ENCODE measurements around the gene IDI2. TPM values are rescaled to one million over a fixed set of nuclear protein-coding genes. Genes with fewer than 3 reads are reported as not detected.

IDI2 gene
- total RNA-seq, 4 donors from 2014 or later = not detected

DNA sequence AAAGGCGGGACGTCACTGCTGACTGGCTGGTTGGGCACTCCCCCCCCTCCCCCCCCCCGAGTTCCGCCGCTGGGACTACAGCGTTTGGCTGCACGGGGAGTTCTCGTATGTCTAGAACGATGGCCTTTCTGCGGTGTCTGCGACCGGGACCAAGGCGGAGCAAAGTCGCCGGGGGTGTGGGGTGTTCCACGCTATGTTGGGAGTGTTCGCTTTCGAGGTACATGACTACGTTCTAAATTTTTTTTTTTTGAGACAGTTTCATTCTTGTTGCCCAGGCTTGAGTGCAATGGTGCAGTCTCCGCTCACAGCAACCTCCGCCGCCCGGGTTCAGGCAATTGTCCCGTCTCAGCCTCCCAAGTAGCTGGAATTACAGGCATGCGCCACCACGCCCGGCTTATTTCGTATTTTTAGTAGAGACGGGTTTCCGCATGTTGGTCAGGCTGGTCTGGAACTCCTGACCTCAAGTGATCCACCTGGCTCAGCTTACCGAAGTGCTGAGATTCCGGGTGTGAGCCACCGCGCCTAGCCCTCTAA lies 23.8 kb upstream of the IDI2 start:
- H3K9me3 ChIP-seq = no peaks in the 10 kb centered on the region
- no peak for DNase-seq
- TF ChIP-seq POLR2A (IDR thresholded peaks at IDR 0.05) = no peak
- TF ChIP-seq, protein P1, sequence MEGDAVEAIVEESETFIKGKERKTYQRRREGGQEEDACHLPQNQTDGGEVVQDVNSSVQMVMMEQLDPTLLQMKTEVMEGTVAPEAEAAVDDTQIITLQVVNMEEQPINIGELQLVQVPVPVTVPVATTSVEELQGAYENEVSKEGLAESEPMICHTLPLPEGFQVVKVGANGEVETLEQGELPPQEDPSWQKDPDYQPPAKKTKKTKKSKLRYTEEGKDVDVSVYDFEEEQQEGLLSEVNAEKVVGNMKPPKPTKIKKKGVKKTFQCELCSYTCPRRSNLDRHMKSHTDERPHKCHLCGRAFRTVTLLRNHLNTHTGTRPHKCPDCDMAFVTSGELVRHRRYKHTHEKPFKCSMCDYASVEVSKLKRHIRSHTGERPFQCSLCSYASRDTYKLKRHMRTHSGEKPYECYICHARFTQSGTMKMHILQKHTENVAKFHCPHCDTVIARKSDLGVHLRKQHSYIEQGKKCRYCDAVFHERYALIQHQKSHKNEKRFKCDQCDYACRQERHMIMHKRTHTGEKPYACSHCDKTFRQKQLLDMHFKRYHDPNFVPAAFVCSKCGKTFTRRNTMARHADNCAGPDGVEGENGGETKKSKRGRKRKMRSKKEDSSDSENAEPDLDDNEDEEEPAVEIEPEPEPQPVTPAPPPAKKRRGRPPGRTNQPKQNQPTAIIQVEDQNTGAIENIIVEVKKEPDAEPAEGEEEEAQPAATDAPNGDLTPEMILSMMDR (IDR thresholded peaks at IDR 0.05) = no peak
- peak overlapping the region; percentile 98 to 100 (median 98) for H3K27ac ChIP-seq
- peaks cover 0 to 24% (median 0%) of the 10 kb centered on the region in 3 donors for H3K36me3 ChIP-seq
- peaks cover 0 to 31% (median 7%) of the 10 kb centered on the region in 4 donors for H3K4me1 ChIP-seq
- H3K27me3 ChIP-seq = no peaks in the 10 kb centered on the region
- peak overlapping the region; percentile 73 to 95 (median 83) for H3K4me3 ChIP-seq

DNA sequence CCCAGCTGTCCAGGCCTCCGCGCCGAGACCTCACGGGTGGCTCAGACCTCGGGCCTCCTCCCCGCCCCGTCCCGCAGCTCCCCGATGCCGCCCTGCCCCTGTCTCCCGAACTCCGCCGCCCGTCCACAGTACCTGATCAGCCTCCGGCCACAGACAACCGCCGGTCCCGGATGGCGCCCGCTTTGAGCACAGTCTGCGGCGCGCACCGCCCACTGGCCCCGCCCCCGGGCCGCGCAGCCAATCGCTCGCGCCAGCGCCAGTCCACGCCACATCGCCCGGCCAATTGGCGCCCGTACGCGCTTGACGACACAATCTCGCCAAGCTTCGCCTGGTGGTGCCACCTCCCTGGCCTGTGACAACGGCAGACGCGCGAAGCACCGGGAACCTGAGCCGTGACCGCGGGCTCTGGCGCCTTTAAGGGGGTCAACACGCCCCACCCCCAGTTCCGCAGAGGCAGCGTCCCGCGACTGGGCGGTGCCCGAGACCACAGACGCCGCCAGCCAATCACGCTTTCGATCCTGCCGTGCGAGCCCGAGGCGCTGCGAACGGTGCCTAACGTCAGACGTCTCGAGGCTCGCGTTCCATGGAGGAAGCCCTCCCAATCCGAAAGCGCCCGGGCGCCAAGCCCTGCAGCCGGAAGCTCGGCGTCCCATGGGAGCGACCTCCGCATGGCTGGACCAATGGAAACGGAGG lies 23.2 kb upstream of the IDI2 start, which contains the start of gene IDI1:
IDI1 (minus strand) TSS at position 388 of the 693 bp plus-strand sequence; CDS start at position 272, 116 bp downstream.
- TF ChIP-seq POLR2A (IDR thresholded peaks at IDR 0.05) = peak; percentile 97
- TF ChIP-seq, protein P1 (IDR thresholded peaks at IDR 0.05) = no peak
- Histone ChIP-seq H3K36me3 (peaks cover 0 to 24% (median 0%) of the 10 kb centered on the region in 3 donors), H3K27ac (peak within 1 kb of the TSS; percentile 98 to 100 (median 98)), H3K9me3 (no peaks in the 10 kb centered on the region), H3K4me1 (peaks cover 0 to 29% (median 7%) of the 10 kb centered on the region in 4 donors), H3K4me3 (peak within 1 kb of the TSS; percentile 73 to 95 (median 83)), H3K27me3 (no peaks in the 10 kb centered on the region)
- peak; percentile 96 to 99 (median 98) for DNase-seq

DNA sequence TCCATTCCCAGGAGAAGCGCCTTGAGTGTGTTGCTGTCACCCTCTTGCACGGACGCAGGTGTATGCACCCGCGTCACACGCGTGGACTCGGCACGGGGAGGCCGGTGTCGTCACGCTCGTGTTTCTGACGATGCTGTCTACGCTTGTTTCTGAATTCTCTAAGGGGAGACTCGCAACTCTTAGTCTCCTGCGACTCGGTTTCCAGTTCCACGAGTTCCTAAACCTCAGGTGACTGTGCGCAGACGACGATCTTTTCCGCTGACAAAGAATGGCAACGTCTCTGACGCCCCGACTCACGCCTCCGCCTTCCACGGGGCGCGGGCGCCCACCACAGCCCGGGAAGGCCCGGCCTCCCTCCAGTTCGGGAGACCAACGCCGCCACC lies 22.7 kb upstream of the IDI2 start:
- H3K27ac ChIP-seq = peak overlapping the region; percentile 98 to 100 (median 98)
- no peak for TF ChIP-seq POLR2A (IDR thresholded peaks at IDR 0.05)
- TF ChIP-seq, protein P1 (IDR thresholded peaks at IDR 0.05) = no peak
- DNase-seq = peak in 2 of 3 donors; percentile 62 to 75
- peak overlapping the region; percentile 73 to 95 (median 83) for H3K4me3 ChIP-seq
- H3K9me3 ChIP-seq = no peaks in the 10 kb centered on the region
- peaks cover 0 to 25% (median 7%) of the 10 kb centered on the region in 4 donors for H3K4me1 ChIP-seq
- H3K36me3 ChIP-seq = peaks cover 0 to 23% (median 0%) of the 10 kb centered on the region in 3 donors
- H3K27me3 ChIP-seq = no peaks in the 10 kb centered on the region

DNA sequence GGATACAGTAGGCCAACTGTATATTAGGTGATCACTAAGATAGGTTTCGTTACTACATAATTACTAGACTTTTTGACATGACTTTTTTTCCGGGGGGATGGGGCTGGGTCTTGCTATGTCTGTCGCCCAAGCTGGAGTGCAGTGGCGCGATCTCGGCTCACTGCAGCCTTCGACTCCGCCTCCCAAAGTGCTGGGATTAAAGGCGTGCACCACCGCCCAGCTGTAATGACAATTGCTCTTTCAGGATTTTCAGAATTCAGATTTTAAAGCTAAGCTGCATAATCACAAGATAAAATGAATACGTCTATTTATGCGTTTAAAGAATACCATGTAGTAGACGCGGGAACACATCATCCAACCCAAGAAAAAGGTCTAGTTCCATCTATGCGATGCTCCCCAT lies 22.3 kb upstream of the IDI2 start:
- peak overlapping the region; percentile 73 to 95 (median 83) for H3K4me3 ChIP-seq
- H3K27me3 ChIP-seq = no peaks in the 10 kb centered on the region
- TF ChIP-seq, protein P1 (IDR thresholded peaks at IDR 0.05) = no peak
- TF ChIP-seq POLR2A (IDR thresholded peaks at IDR 0.05) = no peak
- H3K9me3 ChIP-seq = no peaks in the 10 kb centered on the region
- peaks cover 0 to 24% (median 0%) of the 10 kb centered on the region in 3 donors for H3K36me3 ChIP-seq
- peaks cover 0 to 25% (median 7%) of the 10 kb centered on the region in 4 donors for H3K4me1 ChIP-seq
- DNase-seq = peak in 2 of 3 donors; percentile 56 to 58
- H3K27ac ChIP-seq = peak overlapping the region; percentile 98 to 100 (median 98)

DNA sequence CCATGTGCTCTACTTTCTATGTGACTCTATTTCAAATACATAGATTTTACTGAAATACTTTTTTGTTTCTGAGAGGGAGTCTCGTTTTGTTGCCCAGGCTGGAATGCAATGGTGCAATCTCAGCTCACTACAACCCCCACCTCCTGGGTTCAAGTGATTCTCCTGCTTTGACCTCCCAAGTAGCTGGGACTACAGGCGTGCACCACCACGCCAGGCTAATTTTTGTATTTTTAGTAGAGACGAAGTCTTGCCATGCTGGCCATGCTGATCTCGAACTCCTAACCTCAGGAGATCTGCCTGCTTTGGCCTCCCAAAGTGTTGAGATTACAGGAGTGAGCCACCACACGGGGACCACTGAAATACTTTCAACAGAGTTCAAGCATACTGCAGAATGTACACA lies 19.8 kb upstream of the IDI2 start:
- H3K27ac ChIP-seq = peak overlapping the region in 2 of 4 donors; percentile 62 to 84
- peaks cover 0 to 14% (median 3%) of the 10 kb centered on the region in 4 donors for H3K4me1 ChIP-seq
- TF ChIP-seq, protein P1 (IDR thresholded peaks at IDR 0.05) = no peak
- no peak for TF ChIP-seq POLR2A (IDR thresholded peaks at IDR 0.05)
- peaks cover 0 to 34% (median 5%) of the 10 kb centered on the region in 3 donors for H3K36me3 ChIP-seq
- no peak overlapping the region for H3K4me3 ChIP-seq
- no peaks in the 10 kb centered on the region for H3K27me3 ChIP-seq
- H3K9me3 ChIP-seq = no peaks in the 10 kb centered on the region
- DNase-seq = no peak

All from Peyer's patch (tissue), 4 donors.